ENCODE results near the gene GIMAP8.

Gene GIMAP8

DNA sequence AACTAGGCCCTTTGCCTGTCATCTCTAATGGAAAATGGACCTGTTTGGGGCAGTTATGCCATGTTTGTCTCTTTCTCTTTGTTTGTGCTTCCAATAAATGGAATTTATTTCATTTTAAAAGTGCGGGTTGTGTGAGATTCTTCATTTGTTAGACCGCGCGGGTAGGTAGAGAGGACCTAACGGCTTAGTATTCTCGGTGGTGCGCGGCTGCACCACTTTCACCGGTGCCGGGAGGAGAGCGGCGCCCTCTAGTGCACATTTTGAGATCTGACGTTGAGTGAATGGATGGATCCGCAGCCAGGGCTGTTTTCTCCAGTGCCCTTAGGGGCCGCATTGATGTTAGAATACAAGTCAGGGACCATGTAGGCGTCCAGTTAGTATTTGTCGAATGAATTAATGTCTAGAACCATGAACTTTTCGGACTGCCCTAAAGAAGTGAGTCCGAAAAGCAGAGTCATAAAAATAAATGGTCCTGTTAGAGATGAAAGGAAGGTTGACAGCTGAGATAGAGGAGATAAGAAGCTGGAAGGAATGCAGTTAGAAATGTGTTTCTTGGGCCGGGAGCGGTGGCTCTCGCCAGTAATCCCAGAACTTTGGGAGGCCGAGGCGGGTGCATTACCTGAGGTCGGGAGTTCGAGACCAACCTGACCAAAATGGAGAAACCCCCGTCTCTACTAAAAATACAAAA is 29.3 kb upstream of the GIMAP8 start (continued):
- no peak for TF ChIP-seq ZNF529 (tag by site-specific recombination; IDR thresholded peaks at IDR 0.05; ENCODE audit: insufficient replicate concordance)
- no peak for TF ChIP-seq ZNF433 (tag by site-specific recombination; IDR thresholded peaks at IDR 0.05; ENCODE audit: low read depth)
- TF ChIP-seq ZIC2 (tag by site-specific recombination; IDR thresholded peaks at IDR 0.05) = no peak
- 0 out of 2 replicates have a peak, but pooled peaks have one; percentile 41 for TF ChIP-seq ZEB2 (tag by site-specific recombination; IDR thresholded peaks at IDR 0.05)
- no peak for TF ChIP-seq ZNF302 (tag by site-specific recombination; IDR thresholded peaks at IDR 0.05; ENCODE audit: low read depth)
- 0 out of 2 replicates have a peak, but pooled peaks have one; percentile 23 for TF ChIP-seq ZNF501 (tag by site-specific recombination; IDR thresholded peaks at IDR 0.05)
- TF ChIP-seq, protein P1, sequence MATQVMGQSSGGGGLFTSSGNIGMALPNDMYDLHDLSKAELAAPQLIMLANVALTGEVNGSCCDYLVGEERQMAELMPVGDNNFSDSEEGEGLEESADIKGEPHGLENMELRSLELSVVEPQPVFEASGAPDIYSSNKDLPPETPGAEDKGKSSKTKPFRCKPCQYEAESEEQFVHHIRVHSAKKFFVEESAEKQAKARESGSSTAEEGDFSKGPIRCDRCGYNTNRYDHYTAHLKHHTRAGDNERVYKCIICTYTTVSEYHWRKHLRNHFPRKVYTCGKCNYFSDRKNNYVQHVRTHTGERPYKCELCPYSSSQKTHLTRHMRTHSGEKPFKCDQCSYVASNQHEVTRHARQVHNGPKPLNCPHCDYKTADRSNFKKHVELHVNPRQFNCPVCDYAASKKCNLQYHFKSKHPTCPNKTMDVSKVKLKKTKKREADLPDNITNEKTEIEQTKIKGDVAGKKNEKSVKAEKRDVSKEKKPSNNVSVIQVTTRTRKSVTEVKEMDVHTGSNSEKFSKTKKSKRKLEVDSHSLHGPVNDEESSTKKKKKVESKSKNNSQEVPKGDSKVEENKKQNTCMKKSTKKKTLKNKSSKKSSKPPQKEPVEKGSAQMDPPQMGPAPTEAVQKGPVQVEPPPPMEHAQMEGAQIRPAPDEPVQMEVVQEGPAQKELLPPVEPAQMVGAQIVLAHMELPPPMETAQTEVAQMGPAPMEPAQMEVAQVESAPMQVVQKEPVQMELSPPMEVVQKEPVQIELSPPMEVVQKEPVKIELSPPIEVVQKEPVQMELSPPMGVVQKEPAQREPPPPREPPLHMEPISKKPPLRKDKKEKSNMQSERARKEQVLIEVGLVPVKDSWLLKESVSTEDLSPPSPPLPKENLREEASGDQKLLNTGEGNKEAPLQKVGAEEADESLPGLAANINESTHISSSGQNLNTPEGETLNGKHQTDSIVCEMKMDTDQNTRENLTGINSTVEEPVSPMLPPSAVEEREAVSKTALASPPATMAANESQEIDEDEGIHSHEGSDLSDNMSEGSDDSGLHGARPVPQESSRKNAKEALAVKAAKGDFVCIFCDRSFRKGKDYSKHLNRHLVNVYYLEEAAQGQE (tag by site-specific recombination; IDR thresholded peaks at IDR 0.05) = no peak
- TF ChIP-seq, protein P2, sequence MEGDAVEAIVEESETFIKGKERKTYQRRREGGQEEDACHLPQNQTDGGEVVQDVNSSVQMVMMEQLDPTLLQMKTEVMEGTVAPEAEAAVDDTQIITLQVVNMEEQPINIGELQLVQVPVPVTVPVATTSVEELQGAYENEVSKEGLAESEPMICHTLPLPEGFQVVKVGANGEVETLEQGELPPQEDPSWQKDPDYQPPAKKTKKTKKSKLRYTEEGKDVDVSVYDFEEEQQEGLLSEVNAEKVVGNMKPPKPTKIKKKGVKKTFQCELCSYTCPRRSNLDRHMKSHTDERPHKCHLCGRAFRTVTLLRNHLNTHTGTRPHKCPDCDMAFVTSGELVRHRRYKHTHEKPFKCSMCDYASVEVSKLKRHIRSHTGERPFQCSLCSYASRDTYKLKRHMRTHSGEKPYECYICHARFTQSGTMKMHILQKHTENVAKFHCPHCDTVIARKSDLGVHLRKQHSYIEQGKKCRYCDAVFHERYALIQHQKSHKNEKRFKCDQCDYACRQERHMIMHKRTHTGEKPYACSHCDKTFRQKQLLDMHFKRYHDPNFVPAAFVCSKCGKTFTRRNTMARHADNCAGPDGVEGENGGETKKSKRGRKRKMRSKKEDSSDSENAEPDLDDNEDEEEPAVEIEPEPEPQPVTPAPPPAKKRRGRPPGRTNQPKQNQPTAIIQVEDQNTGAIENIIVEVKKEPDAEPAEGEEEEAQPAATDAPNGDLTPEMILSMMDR (tag by site-specific recombination; IDR thresholded peaks at IDR 0.05) = peak; percentile 91
- no peak for TF ChIP-seq ZNF561 (tag by site-specific recombination; IDR thresholded peaks at IDR 0.05; ENCODE audit: borderline replicate concordance)
- 0 out of 2 replicates have a peak, but pooled peaks have one; percentile 14 for TF ChIP-seq ZNF600 (tag by site-specific recombination; IDR thresholded peaks at IDR 0.05)
- TF ChIP-seq KLF10 (tag by site-specific recombination; IDR thresholded peaks at IDR 0.05) = no peak
- no peak for TF ChIP-seq ZNF426 (tag by site-specific recombination; IDR thresholded peaks at IDR 0.05)
- TF ChIP-seq ZNF544 (tag by site-specific recombination; IDR thresholded peaks at IDR 0.05) = no peak
- peak; percentile 81 for TF ChIP-seq PRDM1 (tag by site-specific recombination; IDR thresholded peaks at IDR 0.05)
- TF ChIP-seq ZNF2 (tag by site-specific recombination; IDR thresholded peaks at IDR 0.05) = peak; percentile 86
- TF ChIP-seq ZNF391 (tag by site-specific recombination; IDR thresholded peaks at IDR 0.05; ENCODE audit: borderline replicate concordance, low read depth) = no peak
- 0 out of 2 replicates have a peak, but pooled peaks have one; percentile 45 for TF ChIP-seq ZFP37 (tag by site-specific recombination; IDR thresholded peaks at IDR 0.05)

DNA sequence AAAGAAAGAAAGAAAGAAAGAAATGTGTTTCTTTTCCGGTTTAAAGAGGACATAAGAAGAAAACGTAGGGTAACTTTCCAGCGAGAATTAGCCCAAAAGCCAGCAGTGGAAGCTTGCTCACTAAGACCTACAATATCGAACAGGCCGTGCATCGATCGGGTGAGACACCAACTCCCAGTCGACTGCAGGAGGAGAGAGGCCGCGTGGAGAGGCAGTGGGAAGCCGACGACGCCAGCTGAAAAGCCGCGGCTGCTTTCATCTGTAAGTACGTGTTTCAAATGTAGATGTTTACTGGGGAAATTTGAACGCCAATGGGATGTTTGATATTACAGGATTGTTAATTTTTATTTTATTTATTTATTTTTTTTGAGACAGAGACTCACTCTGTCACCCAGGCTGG is 28.6 kb upstream of the GIMAP8 start:
- no peak for TF ChIP-seq ZFP37 (tag by site-specific recombination; IDR thresholded peaks at IDR 0.05)
- TF ChIP-seq ZIC2 (tag by site-specific recombination; IDR thresholded peaks at IDR 0.05) = no peak
- no peak for TF ChIP-seq ZNF514 (tag by site-specific recombination; IDR thresholded peaks at IDR 0.05)
- TF ChIP-seq PATZ1 (tag by site-specific recombination; IDR thresholded peaks at IDR 0.05) = no peak
- no peak for TF ChIP-seq SALL2 (tag by site-specific recombination; IDR thresholded peaks at IDR 0.05; ENCODE audit: borderline replicate concordance)
- TF ChIP-seq, protein P3, sequence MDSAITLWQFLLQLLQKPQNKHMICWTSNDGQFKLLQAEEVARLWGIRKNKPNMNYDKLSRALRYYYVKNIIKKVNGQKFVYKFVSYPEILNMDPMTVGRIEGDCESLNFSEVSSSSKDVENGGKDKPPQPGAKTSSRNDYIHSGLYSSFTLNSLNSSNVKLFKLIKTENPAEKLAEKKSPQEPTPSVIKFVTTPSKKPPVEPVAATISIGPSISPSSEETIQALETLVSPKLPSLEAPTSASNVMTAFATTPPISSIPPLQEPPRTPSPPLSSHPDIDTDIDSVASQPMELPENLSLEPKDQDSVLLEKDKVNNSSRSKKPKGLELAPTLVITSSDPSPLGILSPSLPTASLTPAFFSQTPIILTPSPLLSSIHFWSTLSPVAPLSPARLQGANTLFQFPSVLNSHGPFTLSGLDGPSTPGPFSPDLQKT (IDR thresholded peaks at IDR 0.05; ENCODE audit: borderline replicate concordance, low read depth, low read length) = no peak
- TF ChIP-seq, protein P4, sequence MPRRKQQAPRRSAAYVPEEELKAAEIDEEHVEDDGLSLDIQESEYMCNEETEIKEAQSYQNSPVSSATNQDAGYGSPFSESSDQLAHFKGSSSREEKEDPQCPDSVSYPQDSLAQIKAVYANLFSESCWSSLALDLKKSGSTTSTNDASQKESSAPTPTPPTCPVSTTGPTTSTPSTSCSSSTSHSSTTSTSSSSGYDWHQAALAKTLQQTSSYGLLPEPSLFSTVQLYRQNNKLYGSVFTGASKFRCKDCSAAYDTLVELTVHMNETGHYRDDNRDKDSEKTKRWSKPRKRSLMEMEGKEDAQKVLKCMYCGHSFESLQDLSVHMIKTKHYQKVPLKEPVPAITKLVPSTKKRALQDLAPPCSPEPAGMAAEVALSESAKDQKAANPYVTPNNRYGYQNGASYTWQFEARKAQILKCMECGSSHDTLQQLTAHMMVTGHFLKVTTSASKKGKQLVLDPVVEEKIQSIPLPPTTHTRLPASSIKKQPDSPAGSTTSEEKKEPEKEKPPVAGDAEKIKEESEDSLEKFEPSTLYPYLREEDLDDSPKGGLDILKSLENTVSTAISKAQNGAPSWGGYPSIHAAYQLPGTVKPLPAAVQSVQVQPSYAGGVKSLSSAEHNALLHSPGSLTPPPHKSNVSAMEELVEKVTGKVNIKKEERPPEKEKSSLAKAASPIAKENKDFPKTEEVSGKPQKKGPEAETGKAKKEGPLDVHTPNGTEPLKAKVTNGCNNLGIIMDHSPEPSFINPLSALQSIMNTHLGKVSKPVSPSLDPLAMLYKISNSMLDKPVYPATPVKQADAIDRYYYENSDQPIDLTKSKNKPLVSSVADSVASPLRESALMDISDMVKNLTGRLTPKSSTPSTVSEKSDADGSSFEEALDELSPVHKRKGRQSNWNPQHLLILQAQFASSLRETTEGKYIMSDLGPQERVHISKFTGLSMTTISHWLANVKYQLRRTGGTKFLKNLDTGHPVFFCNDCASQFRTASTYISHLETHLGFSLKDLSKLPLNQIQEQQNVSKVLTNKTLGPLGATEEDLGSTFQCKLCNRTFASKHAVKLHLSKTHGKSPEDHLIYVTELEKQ (tag by site-specific recombination; IDR thresholded peaks at IDR 0.05; ENCODE audit: borderline replicate concordance) = no peak
- no peak for TF ChIP-seq ZNF248 (tag by site-specific recombination; IDR thresholded peaks at IDR 0.05)
- no peak for TF ChIP-seq ZNF701 (tag by site-specific recombination; IDR thresholded peaks at IDR 0.05)
- no peak for TF ChIP-seq ZNF624 (tag by site-specific recombination; IDR thresholded peaks at IDR 0.05)
- Histone ChIP-seq H3K4me3 (ENCODE audit: low read depth, low read length) (no peak overlapping the region), H3K4me1 (ENCODE audit: control insufficient read depth, insufficient read depth, low read length) (no peaks in the 10 kb centered on the region), H3K27ac (ENCODE audit: extremely low read depth, low read depth, low read length) (no peak overlapping the region), H3K36me3 (ENCODE audit: control insufficient read depth in 2 of 2, insufficient read depth in 1 of 2, low read length in 2 of 2) (no peaks in the 10 kb centered on the region), H3K9me3 (ENCODE audit: control insufficient read depth, insufficient read depth, low read depth, low read length) (no peaks in the 10 kb centered on the region)
- CTCF ChIA-PET = interaction anchor here (0.6 to 1.4 kb wide), 9 partner anchors 16 to 122 kb away, joined by 3 to 9 read pairs (median 3); a partner anchor contains a TSS
- POLR2A ChIA-PET = no interaction called here

All from HEK293 (cell line).